ENCODE measurements around the gene COL4A2.

Gene COL4A2

GRCh38 chr13:110557610-110558305 lies 250.7 kb downstream of the COL4A2 start:
- no peak for DNase-seq (ENCODE audit: low read depth in 2 of 2)

GRCh38 chr13:110559429-110559943 lies 252.4 kb downstream of the COL4A2 start:
- no peak for DNase-seq (ENCODE audit: low read depth in 2 of 2)

GRCh38 chr13:110559986-110560385 lies 252.9 kb downstream of the COL4A2 start:
- no peak for DNase-seq (ENCODE audit: low read depth in 2 of 2)

- DNase-seq (ENCODE audit: low read depth in 2 of 2): no peak
These were observed 253.7 kb downstream of the COL4A2 start for GRCh38 chr13:110560601-110561343.

- DNase-seq (ENCODE audit: low read depth in 2 of 2): peak; percentile 28 to 38
These were observed 254.4 kb downstream of the COL4A2 start, which contains the start of gene RAB20 for GRCh38 chr13:110561344-110562035. Gene RAB20, minus strand, starts transcription at chr13:110561722. Its CDS starts 203 bp downstream, at chr13:110561519.

- no peak for DNase-seq (ENCODE audit: low read depth in 2 of 2)
These were observed 255.0 kb downstream of the COL4A2 start for GRCh38 chr13:110562036-110562597.
